ENCODE measurements around the gene PKIG.
A peak's percentile ranks its signal among the peaks of the same experiment; 100 is the strongest.

Gene PKIG

GRCh38 chr20:44629017-44629385 is 46.6 kb downstream of the PKIG start:
- H3K4me3 ChIP-seq: no peak overlapping the region
- TF ChIP-seq Cebpa-rat (IDR thresholded peaks at IDR 0.05): no peak
- H3K27me3 ChIP-seq: no peaks in the 10 kb centered on the region
- no peak overlapping the region for H3K9ac ChIP-seq
- peaks cover 0 to 20% (median 0%) of the 10 kb centered on the region in 11 experiments; a peak in 8 of 22 replicates for H4K20me1 ChIP-seq
- H3K9me3 ChIP-seq (replicated peaks in 1 of 11): peaks cover 0 to 10% (median 0%) of the 10 kb centered on the region in 11 experiments; a peak in 5 of 22 replicates
- peaks cover 72 to 99% (median 97%) of the 10 kb centered on the region in 11 experiments for H3K36me3 ChIP-seq
- H3K4me1 ChIP-seq: peaks cover 0 to 34% (median 24%) of the 10 kb centered on the region in 10 experiments; a peak in 17 of 20 replicates
- no peak overlapping the region for H3K4me2 ChIP-seq
- no peak overlapping the region for H3K27ac ChIP-seq

GRCh38 chr20:44629542-44629941 is 47.2 kb downstream of the PKIG start:
- peaks cover 0 to 34% (median 25%) of the 10 kb centered on the region in 10 experiments; a peak in 16 of 20 replicates for H3K4me1 ChIP-seq
- H3K27me3 ChIP-seq: no peaks in the 10 kb centered on the region
- H3K36me3 ChIP-seq: peaks cover 72 to 99% (median 97%) of the 10 kb centered on the region in 11 experiments
- no peak for TF ChIP-seq Cebpa-rat (IDR thresholded peaks at IDR 0.05)
- no peak overlapping the region for H3K4me3 ChIP-seq
- H4K20me1 ChIP-seq: peaks cover 0 to 20% (median 0%) of the 10 kb centered on the region in 11 experiments; a peak in 8 of 22 replicates
- no peak overlapping the region; a peak in 2 of 22 replicates for H3K9ac ChIP-seq
- peaks cover 0 to 4% (median 0%) of the 10 kb centered on the region in 11 experiments; a peak in 1 of 22 replicates for H3K9me3 ChIP-seq (replicated peaks in 1 of 11)
- peak overlapping the region in 2 of 11 experiments; percentile 8 to 28; a peak in 1 of 22 replicates for H3K27ac ChIP-seq
- no peak overlapping the region for H3K4me2 ChIP-seq

GRCh38 chr20:44630297-44630696 is 47.9 kb downstream of the PKIG start:
- H3K4me2 ChIP-seq: no peak overlapping the region
- H3K36me3 ChIP-seq: peaks cover 72 to 99% (median 97%) of the 10 kb centered on the region in 11 experiments
- no peak overlapping the region for H3K27ac ChIP-seq
- H3K9me3 ChIP-seq (replicated peaks in 1 of 11): no peaks in the 10 kb centered on the region
- H3K4me3 ChIP-seq: no peak overlapping the region
- H3K27me3 ChIP-seq: no peaks in the 10 kb centered on the region
- no peak for TF ChIP-seq Cebpa-rat (IDR thresholded peaks at IDR 0.05)
- no peak overlapping the region for H3K9ac ChIP-seq
- peaks cover 0 to 34% (median 26%) of the 10 kb centered on the region in 10 experiments; a peak in 16 of 20 replicates for H3K4me1 ChIP-seq
- peaks cover 0 to 22% (median 0%) of the 10 kb centered on the region in 11 experiments; a peak in 8 of 22 replicates for H4K20me1 ChIP-seq

- Histone ChIP-seq H3K27ac (peak overlapping the region in 9 of 11 experiments; percentile 6 to 58 (median 30); a peak in 14 of 22 replicates), H4K20me1 (peaks cover 0 to 25% (median 0%) of the 10 kb centered on the region in 11 experiments; a peak in 9 of 22 replicates)
- TF ChIP-seq Cebpa-rat (IDR thresholded peaks at IDR 0.05): no peak
These were observed 49.8 kb downstream of the PKIG start for GRCh38 chr20:44632103-44632752.

GRCh38 chr20:44633187-44633810 is 50.9 kb downstream of the PKIG start:
- peak overlapping the region in 8 of 11 experiments; percentile 4 to 58 (median 30); a peak in 10 of 22 replicates for H3K4me2 ChIP-seq
- peak overlapping the region in 5 of 11 experiments; percentile 9 to 54 (median 15); a peak in 4 of 22 replicates for H3K27ac ChIP-seq
- no peaks in the 10 kb centered on the region for H3K27me3 ChIP-seq
- peaks cover 0 to 39% (median 28%) of the 10 kb centered on the region in 10 experiments; a peak in 16 of 20 replicates for H3K4me1 ChIP-seq
- peaks cover 0 to 35% (median 0%) of the 10 kb centered on the region in 11 experiments; a peak in 9 of 22 replicates for H4K20me1 ChIP-seq
- H3K4me3 ChIP-seq: no peak overlapping the region
- peak overlapping the region in 6 of 11 experiments; percentile 4 to 60 (median 29); a peak in 6 of 22 replicates for H3K9ac ChIP-seq
- no peak for TF ChIP-seq Cebpa-rat (IDR thresholded peaks at IDR 0.05)
- peaks cover 67 to 99% (median 97%) of the 10 kb centered on the region in 11 experiments for H3K36me3 ChIP-seq
- H3K9me3 ChIP-seq (replicated peaks in 1 of 11): no peaks in the 10 kb centered on the region

More at GRCh38 chr20:44632103-44632752, 49.8 kb downstream of the PKIG start:
- no peak overlapping the region for H3K4me3 ChIP-seq
- peak overlapping the region in 9 of 11 experiments; percentile 4 to 58 (median 39); a peak in 13 of 22 replicates for H3K4me2 ChIP-seq
- peaks cover 73 to 99% (median 97%) of the 10 kb centered on the region in 11 experiments for H3K36me3 ChIP-seq
- no peaks in the 10 kb centered on the region for H3K27me3 ChIP-seq
- peaks cover 0 to 33% (median 21%) of the 10 kb centered on the region in 10 experiments; a peak in 16 of 20 replicates for H3K4me1 ChIP-seq
- peak overlapping the region in 4 of 11 experiments; percentile 27 to 58 (median 44); a peak in 5 of 22 replicates for H3K9ac ChIP-seq
- no peaks in the 10 kb centered on the region for H3K9me3 ChIP-seq (replicated peaks in 1 of 11)

GRCh38 chr20:44633872-44634600 is 51.7 kb downstream of the PKIG start:
- peak overlapping the region in 6 of 11 experiments; percentile 4 to 60 (median 29); a peak in 6 of 22 replicates for H3K9ac ChIP-seq
- no peaks in the 10 kb centered on the region for H3K27me3 ChIP-seq
- peaks cover 0 to 42% (median 0%) of the 10 kb centered on the region in 11 experiments; a peak in 9 of 22 replicates for H4K20me1 ChIP-seq
- no peaks in the 10 kb centered on the region for H3K9me3 ChIP-seq (replicated peaks in 1 of 11)
- H3K4me2 ChIP-seq: peak overlapping the region in 1 of 11 experiments; percentile 18; a peak in 3 of 22 replicates
- H3K4me3 ChIP-seq: no peak overlapping the region
- peaks cover 0 to 39% (median 28%) of the 10 kb centered on the region in 10 experiments; a peak in 16 of 20 replicates for H3K4me1 ChIP-seq
- peaks cover 65 to 99% (median 97%) of the 10 kb centered on the region in 11 experiments for H3K36me3 ChIP-seq
- no peak for TF ChIP-seq Cebpa-rat (IDR thresholded peaks at IDR 0.05)
- peak overlapping the region in 4 of 11 experiments; percentile 9 to 54 (median 12); a peak in 2 of 22 replicates for H3K27ac ChIP-seq

GRCh38 chr20:44635877-44636276 is 53.5 kb downstream of the PKIG start:
- H3K9ac ChIP-seq: no peak overlapping the region
- peaks cover 60 to 100% (median 98%) of the 10 kb centered on the region in 11 experiments for H3K36me3 ChIP-seq
- H3K27ac ChIP-seq: no peak overlapping the region
- no peaks in the 10 kb centered on the region for H3K27me3 ChIP-seq
- no peak overlapping the region for H3K4me3 ChIP-seq
- H3K9me3 ChIP-seq (replicated peaks in 1 of 11): peaks cover 0 to 5% (median 3%) of the 10 kb centered on the region in 11 experiments; a peak in 8 of 22 replicates
- no peak overlapping the region for H3K4me2 ChIP-seq
- H3K4me1 ChIP-seq: peaks cover 3 to 48% (median 34%) of the 10 kb centered on the region in 10 experiments
- peaks cover 0 to 50% (median 0%) of the 10 kb centered on the region in 11 experiments; a peak in 7 of 22 replicates for H4K20me1 ChIP-seq
- TF ChIP-seq Cebpa-rat (IDR thresholded peaks at IDR 0.05): no peak

GRCh38 chr20:44637042-44637441 is 54.7 kb downstream of the PKIG start:
- H4K20me1 ChIP-seq: peaks cover 0 to 45% (median 0%) of the 10 kb centered on the region in 11 experiments; a peak in 7 of 22 replicates
- peak overlapping the region in 2 of 11 experiments; percentile 1; a peak in 1 of 22 replicates for H3K9ac ChIP-seq
- peaks cover 0 to 9% (median 4%) of the 10 kb centered on the region in 11 experiments; a peak in 8 of 22 replicates for H3K9me3 ChIP-seq (replicated peaks in 1 of 11)
- H3K36me3 ChIP-seq: peaks cover 52 to 96% (median 89%) of the 10 kb centered on the region in 11 experiments
- no peak overlapping the region for H3K4me3 ChIP-seq
- H3K27ac ChIP-seq: peak overlapping the region in 4 of 11 experiments; percentile 25 to 98 (median 37); a peak in 5 of 22 replicates
- H3K4me1 ChIP-seq: peaks cover 14 to 59% (median 45%) of the 10 kb centered on the region in 10 experiments
- no peak for TF ChIP-seq Cebpa-rat (IDR thresholded peaks at IDR 0.05)
- no peak overlapping the region for H3K4me2 ChIP-seq
- no peaks in the 10 kb centered on the region for H3K27me3 ChIP-seq
